Measurements from ENCODE around the gene CLC.
"Not testable (repeated sequence)": the region's sequence is repeated elsewhere in the genome, so short reads cannot be mapped to it uniquely, and the experiment has no call there.

CLC gene

DNA sequence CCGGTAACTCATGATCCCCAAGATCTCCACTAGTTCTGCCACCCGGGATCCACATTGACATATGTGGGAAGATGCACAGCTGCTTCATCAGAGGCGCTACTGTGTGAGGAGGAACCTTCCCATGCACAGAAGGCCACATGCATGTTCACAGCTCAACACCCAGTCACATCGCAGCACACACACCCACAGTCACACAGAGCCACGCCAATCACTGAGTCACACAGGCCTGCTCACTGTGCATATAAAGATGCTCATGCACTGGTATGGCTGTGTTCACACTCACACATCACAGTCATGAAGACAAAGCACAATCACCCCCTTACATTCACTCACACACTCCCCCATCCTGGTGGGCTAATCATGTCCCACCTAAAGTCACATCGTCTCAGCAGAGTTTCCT is 9.8 kb downstream of the CLC start:
- no peak for DNase-seq

DNA sequence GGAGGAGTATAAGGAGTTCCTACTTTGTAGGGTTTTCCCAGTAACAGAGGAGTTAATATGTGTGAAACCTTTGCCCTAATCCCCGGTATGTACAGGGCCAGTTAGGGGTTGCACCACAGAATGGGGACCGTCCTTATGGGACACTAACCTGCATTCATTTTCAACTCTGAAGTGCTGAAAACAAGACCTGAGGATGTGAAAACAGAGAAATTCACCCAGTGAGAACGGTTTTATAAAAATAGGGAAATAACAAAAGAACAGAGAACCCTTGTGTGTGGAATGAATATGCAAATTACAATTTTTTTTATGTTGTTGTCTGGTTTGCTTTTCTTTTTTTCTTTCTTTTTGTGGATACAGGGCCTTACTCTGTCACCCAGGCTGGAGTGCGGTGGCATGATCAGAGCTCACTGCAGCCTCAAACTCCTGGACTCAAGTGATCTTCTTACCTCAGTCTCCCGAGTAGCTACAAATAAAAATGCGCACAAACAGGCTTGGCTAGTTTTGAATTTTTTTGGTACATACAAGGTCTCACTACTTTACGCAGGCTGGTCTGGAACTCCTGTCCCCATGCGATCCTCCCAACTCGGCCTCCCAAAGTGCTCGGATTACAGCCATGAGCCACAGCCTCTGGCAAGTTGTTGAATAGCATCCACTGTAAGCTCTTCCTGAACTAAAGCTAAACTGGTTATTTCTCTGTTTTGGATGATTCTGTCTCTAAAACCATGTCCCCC is 10.6 kb downstream of the CLC start:
- no peak for DNase-seq

- DNase-seq, result no peak
Observed at GRCh38 chr19:39725995-39726394, 11.8 kb downstream of the CLC start.

GRCh38 chr19:39720144-39720543 is 17.7 kb downstream of the CLC start:
- not testable (repeated sequence) for DNase-seq

DNA sequence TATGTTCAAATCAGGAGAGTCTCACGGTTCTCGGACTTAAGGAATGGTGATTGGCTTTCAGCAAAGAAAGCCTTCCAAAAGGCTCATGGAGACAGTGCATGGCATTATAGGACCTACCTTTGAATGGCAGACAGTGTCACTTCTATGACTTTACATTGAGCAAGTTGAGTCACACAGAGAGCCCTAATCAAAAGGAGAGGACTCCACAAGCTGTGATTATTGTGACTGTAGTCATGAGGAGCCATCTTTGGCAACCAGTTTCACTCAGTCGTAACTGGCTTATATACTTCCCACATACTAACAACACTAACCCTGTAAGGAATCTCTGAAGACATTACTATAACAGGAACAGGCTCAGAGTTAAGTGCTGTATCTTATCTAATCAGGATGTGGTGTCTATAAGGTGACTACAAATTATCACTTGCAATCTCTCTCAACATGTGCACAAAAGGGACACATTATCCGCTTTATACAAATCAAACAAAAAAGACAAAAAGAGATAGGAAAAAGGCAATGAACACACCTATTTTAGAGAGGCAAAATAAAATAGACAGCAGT is 27.4 kb downstream of the CLC start:
- no peak for DNase-seq

DNA sequence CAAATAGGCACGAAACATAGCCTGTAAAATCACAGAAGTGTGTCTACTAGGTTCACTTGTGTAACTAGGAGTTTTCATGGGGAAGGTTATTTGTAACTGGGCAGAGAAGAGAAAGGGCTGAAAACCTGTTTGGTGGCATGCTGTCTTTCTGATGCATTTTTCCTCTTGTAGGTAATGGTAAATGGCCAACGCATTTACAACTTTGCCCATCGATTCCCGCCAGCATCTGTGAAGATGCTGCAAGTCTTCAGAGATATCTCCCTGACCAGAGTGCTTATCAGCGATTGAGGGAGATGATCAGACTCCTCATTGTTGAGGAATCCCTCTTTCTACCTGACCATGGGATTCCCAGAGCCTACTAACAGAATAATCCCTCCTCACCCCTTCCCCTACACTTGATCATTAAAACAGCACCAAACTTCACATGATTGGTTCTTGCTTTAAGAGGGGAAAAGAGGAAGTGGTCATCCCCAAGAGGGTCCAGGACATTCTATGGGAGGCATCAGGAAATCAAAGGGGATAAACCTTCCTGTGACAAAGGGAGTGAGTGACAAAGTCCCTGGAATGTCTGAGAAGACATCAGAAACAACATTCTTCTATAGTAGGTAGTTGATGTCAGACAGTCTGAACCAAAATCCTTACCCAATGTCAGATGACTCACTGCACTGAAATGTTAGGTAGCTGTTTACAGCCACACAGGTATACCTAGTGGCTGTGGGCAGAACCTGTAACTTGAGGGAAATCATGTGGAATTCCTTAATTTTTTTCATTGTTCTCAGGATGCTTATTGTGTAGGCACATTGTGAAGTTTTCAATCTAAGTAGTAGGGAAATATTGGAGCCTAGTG is 28.6 kb downstream of the CLC start:
- no peak for DNase-seq

- no peak for DNase-seq
Observed at GRCh38 chr19:39708594-39708993, 29.2 kb downstream of the CLC start.

DNA sequence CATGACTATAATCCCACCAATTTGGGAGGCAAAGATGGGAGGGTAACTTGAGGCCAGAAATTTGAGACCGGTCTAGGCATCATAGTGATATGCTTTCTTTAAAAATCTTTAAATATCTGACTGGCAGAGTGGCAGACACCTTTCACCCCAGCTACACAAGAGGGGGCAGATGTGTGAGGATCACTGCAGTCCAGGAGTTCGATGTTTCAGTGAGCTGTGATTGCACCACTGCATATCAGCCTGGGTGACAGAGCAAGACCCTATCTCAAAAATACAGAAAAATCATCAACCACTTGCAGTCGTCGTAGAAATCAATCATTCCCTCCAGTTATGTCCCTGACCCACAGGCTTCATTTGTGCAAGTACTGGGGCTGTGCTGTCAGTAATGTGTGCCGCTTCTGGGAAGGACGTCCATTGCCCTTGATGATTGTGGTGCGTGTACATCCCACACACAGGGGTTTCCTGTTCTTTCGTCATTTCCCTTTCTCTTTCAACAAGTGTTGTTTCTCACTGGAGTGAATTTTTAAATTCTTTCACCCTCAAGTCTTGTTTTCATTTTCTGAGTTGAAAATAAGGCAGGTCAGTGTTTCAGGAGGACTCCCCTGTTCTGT is 32.1 kb downstream of the CLC start:
- no peak for DNase-seq

- DNase-seq, result no peak
Observed at GRCh38 chr19:39704181-39705044, 33.4 kb downstream of the CLC start, which contains the start of gene LGALS14. Gene LGALS14, plus strand, starts transcription at chr19:39704481. Its CDS starts 48 bp downstream, at chr19:39704529.

GRCh38 chr19:39701291-39701690 is 36.5 kb downstream of the CLC start:
- no peak for DNase-seq

DNA sequence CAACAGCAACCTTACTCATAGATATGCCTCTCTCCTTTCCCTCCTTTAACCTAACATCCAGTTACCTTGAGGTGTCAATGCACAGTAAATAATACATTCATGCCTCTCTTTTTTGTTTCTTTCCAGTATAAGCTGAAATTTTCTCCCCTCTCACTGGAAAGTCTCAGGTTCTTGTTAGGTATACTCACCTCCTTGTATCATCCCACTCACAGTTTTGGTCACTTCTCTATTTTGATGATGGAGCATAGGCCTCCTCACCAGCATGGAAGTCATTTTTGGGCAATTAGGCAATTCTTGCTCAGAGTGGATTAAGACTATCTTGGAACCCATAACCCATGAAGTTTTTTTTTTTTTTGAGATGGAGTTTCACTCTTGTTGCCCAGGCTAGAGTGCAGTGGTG is 39.3 kb downstream of the CLC start:
- no peak for DNase-seq

- no peak for DNase-seq
Observed at GRCh38 chr19:39696387-39696786, 41.4 kb downstream of the CLC start.

- no peak for DNase-seq
Observed at GRCh38 chr19:39695759-39696158, 42.1 kb downstream of the CLC start.

GRCh38 chr19:39692822-39693221 is 45.0 kb downstream of the CLC start:
- no peak for DNase-seq

- no peak for DNase-seq
Observed at GRCh38 chr19:39692166-39692565, 45.7 kb downstream of the CLC start.

- DNase-seq, result not testable (repeated sequence)
Observed at GRCh38 chr19:39688637-39689036, 49.2 kb downstream of the CLC start.

- no peak for DNase-seq
Observed at GRCh38 chr19:39686739-39687138, 51.1 kb downstream of the CLC start.

DNA sequence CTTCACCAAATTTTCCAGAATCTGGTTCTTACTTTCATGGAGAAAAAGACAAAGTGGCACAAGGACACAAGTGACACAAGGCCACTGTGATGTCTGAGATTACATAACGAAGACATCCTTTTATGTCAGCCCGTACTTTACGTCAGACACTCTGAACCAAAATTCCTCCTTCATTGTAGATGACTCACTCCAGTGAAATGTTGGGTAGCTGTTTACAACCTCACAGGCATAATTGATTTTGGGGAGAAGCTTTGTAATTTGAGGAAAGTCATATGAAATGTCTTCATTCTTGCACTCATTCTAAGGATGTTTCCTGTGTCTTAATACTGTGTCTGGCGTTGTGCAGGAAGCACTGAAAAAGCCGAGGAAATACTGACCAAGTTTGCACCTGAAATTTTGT is 53.6 kb downstream of the CLC start:
- no peak for DNase-seq

- DNase-seq, result no peak
Observed at GRCh38 chr19:39681416-39681815, 56.4 kb downstream of the CLC start.
